SK-N-SH (cell line): ENCODE measurements around the gene EGFLAM. TPM values are rescaled to one million over a fixed set of nuclear protein-coding genes. Genes with fewer than 3 reads are reported as not detected.

Experiments used
- CTCF ChIA-PET: fragments of 300-600, 350-600 bp; formaldehyde crosslinking; extraction: SDS; loops from one replicate; lab custom pipeline; 2021; lab: Yijun Ruan, JAX
- POLR2A ChIA-PET: fragments of 350-600 bp; sonication (Branson Sonifier 250); formaldehyde crosslinking; extraction: SDS; loops from one replicate; lab custom pipeline; 2020; ENCODE audit warnings: antibody characterized with exemption, inconsistent platforms; lab: Yijun Ruan, JAX
- DNase-seq: peaks from one replicate; pipeline ENCODE4 v3.0.0; 2012
- H2AFZ ChIP-seq: fragments of 200-600 bp; sonication (generic); 2 replicates; pipeline ENCODE4 v1.8.1; 2016; ENCODE audit warnings: antibody characterized with exemption, mild to moderate bottlenecking, low read depth
- H3F3A ChIP-seq: fragments of 200-600 bp; sonication (generic); replicated peaks from 2 replicates; pipeline ENCODE3; 2016; ENCODE audit warnings: antibody characterized with exemption, mild to moderate bottlenecking; ENCODE audit not compliant: insufficient read depth
- H3K27ac ChIP-seq, 2 experiments: fragments of 200-500 bp in 1 of 2; fragments of 200-600 bp in 1 of 2; sonication (Bioruptor generic) in 1 of 2; sonication (generic), shearing (Covaris generic) in 1 of 2; 2 replicates each; pipeline versions ENCODE4 v1.5.1 to v1.6.1; 2014 to 2016; ENCODE audit warnings: low read depth in 2 of 2, inconsistent platforms in 1 of 2, low read length in 1 of 2, mild to moderate bottlenecking in 1 of 2, mixed read lengths in 1 of 2
- H3K27me3 ChIP-seq: fragments of 200-600 bp; sonication (generic), shearing (Covaris generic); 2 replicates; pipeline ENCODE4 v1.6.1; 2016; ENCODE audit warnings: mixed run types; ENCODE audit not compliant: insufficient read depth
- H3K36me3 ChIP-seq, 2 experiments: fragments of 200-500 bp in 1 of 2; fragments of 200-600 bp in 1 of 2; sonication (Bioruptor generic) in 1 of 2; sonication (generic) in 1 of 2; replicated peaks in 1 of 2; 2 replicates each; pipeline versions ENCODE3 to v1.5.1; 2014 to 2016; ENCODE audit warnings: low read length in 1 of 2, mild to moderate bottlenecking in 1 of 2; ENCODE audit not compliant: insufficient read depth in 2 of 2, control insufficient read depth in 1 of 2
- H3K4me1 ChIP-seq, 2 experiments: fragments of 200-500 bp in 1 of 2; fragments of 200-600 bp in 1 of 2; sonication (Bioruptor generic) in 1 of 2; sonication (generic), shearing (Covaris generic) in 1 of 2; 2 replicates each; pipeline versions ENCODE4 v1.5.1 to v1.6.1; 2014 to 2016; ENCODE audit warnings: low read depth in 1 of 2, low read length in 1 of 2, mixed run types in 1 of 2; ENCODE audit not compliant: insufficient read depth in 2 of 2, control insufficient read depth in 1 of 2
- H3K4me2 ChIP-seq: fragments of 200-600 bp; sonication (generic), shearing (Covaris generic); 2 replicates; pipeline ENCODE4 v1.6.1; 2017; ENCODE audit warnings: mixed run types
- H3K4me3 ChIP-seq, 2 experiments: fragments of 200-500 bp in 1 of 2; fragments of 200-600 bp in 1 of 2; sonication (Bioruptor generic) in 1 of 2; sonication (generic), shearing (Covaris generic) in 1 of 2; 2 replicates each; pipeline versions ENCODE4 v1.5.1 to v1.8.1; 2014 to 2016; ENCODE audit warnings: low read depth in 2 of 2, inconsistent platforms in 1 of 2, low read length in 1 of 2, mild to moderate bottlenecking in 1 of 2, mixed read lengths in 1 of 2, moderate library complexity in 1 of 2
- H3K79me2 ChIP-seq: fragments of 200-600 bp; sonication (generic); 2 replicates; pipeline ENCODE4 v1.8.1; 2017; ENCODE audit warnings: mild to moderate bottlenecking; ENCODE audit not compliant: insufficient read depth
- H3K9ac ChIP-seq: fragments of 200-600 bp; sonication (generic); 2 replicates; pipeline ENCODE4 v1.6.1; 2017; ENCODE audit warnings: mixed run types
- H3K9me2 ChIP-seq: fragments of 200-600 bp; sonication (generic); 2 replicates; pipeline ENCODE4 v1.6.1; 2017; ENCODE audit warnings: mixed run types
- H3K9me3 ChIP-seq: fragments of 200-600 bp; sonication (generic); 2 replicates; pipeline ENCODE4 v1.6.1; 2017; ENCODE audit warnings: mixed run types, mild to moderate bottlenecking, moderate library complexity
- H4K20me1 ChIP-seq: fragments of 200-600 bp; sonication (generic); 2 replicates; pipeline ENCODE4 v1.6.1; 2017; ENCODE audit warnings: mild to moderate bottlenecking, mixed run types; ENCODE audit not compliant: insufficient read depth
- ELF1 ChIP-seq: IDR thresholded peaks from 2 replicates; pipeline ENCODE4 v1.4.0; 2012
- EP300 ChIP-seq, 2 experiments: IDR thresholded peaks; 2 replicates each; pipeline versions ENCODE4 v1.4.0 to v1.6.1; 2012; ENCODE audit warnings: borderline replicate concordance in 1 of 2, low read depth in 1 of 2, low read length in 1 of 2
- EZH2phosphoT487 ChIP-seq: fragments of 200-600 bp; sonication (generic); IDR thresholded peaks from 2 replicates; pipeline ENCODE4 v1.6.1; 2017; ENCODE audit warnings: low read depth, mixed run types, mild to moderate bottlenecking, antibody characterized with exemption, moderate library complexity, borderline replicate concordance
- FOSL2 ChIP-seq: IDR thresholded peaks from 2 replicates; pipeline ENCODE4 v1.4.0; 2012; ENCODE audit warnings: low read depth, mild to moderate bottlenecking, moderate library complexity, borderline replicate concordance
- FOXJ3 ChIP-seq: sonication (generic); formaldehyde crosslinking; IDR thresholded peaks from 2 replicates; pipeline ENCODE4 v1.5.1; 2020; ENCODE audit warnings: mild to moderate bottlenecking, missing genetic modification reagents
- FOXM1 ChIP-seq: IDR thresholded peaks from 2 replicates; pipeline ENCODE4 v1.4.0; 2012; ENCODE audit warnings: low read depth, mild to moderate bottlenecking
- GABPA ChIP-seq: IDR thresholded peaks from 2 replicates; pipeline ENCODE4 v1.4.0; 2012; ENCODE audit warnings: low read depth, mild to moderate bottlenecking
- GATA2 ChIP-seq: sonication (generic); formaldehyde crosslinking; IDR thresholded peaks from 2 replicates; pipeline ENCODE4 v1.5.0; 2020; ENCODE audit warnings: mild to moderate bottlenecking, missing genetic modification reagents
- MEF2A ChIP-seq: IDR thresholded peaks from 2 replicates; pipeline ENCODE4 v1.4.0; 2012; ENCODE audit warnings: low read depth, borderline replicate concordance
- MXI1 ChIP-seq: IDR thresholded peaks from 2 replicates; pipeline ENCODE4 v1.6.1; 2012; ENCODE audit warnings: mild to moderate bottlenecking, low read depth, low read length, improper control_type of control experiment
- NFIC ChIP-seq: IDR thresholded peaks from 2 replicates; pipeline ENCODE4 v1.4.0; 2012; ENCODE audit warnings: borderline replicate concordance
- POLR2AphosphoS5 ChIP-seq: IDR thresholded peaks from 2 replicates; pipeline ENCODE4 v1.6.1; 2012; ENCODE audit warnings: low read depth, low read length
- RAD21 ChIP-seq: IDR thresholded peaks from 2 replicates; pipeline ENCODE4 v1.6.1; 2012; ENCODE audit warnings: mild to moderate bottlenecking, low read length
- RFX5 ChIP-seq: IDR thresholded peaks from 2 replicates; pipeline ENCODE4 v1.6.1; 2012; ENCODE audit warnings: mild to moderate bottlenecking, improper control_type of control experiment, low read length
- RXRA ChIP-seq: IDR thresholded peaks from 2 replicates; pipeline ENCODE4 v1.4.0; 2012; ENCODE audit warnings: low read depth, mild to moderate bottlenecking, borderline replicate concordance
- SMC3 ChIP-seq: IDR thresholded peaks from 2 replicates; pipeline ENCODE4 v1.6.1; 2012; ENCODE audit warnings: low read depth, low read length, improper control_type of control experiment
- TEAD4 ChIP-seq: IDR thresholded peaks from 2 replicates; pipeline ENCODE4 v1.4.0; 2012; ENCODE audit warnings: mild to moderate bottlenecking, borderline replicate concordance; ENCODE audit not compliant: insufficient read depth
- WGBS: methylation state at CpG from one replicate; pipeline ENCODE4 v1.1.6; 2017; ENCODE audit warnings: low lambda C conversion rate; 5-methylcytosine and 5-hydroxymethylcytosine counted together
- polyA plus RNA-seq, 3 experiments: library from polyadenylated mRNA; depleted of rRNA; stranded (reverse); fragments of >200 nt; gene quantifications; 2 replicates each; pipeline ENCODE4 v1.2.3, GENCODE V29; 2012
- TF ChIP-seq, protein P1 (sequence below): IDR thresholded peaks from 2 replicates; pipeline ENCODE4 v1.4.0; 2012; ENCODE audit warnings: low read depth
- TF ChIP-seq, protein P2 (sequence below): fragments of 200-600 bp; sonication (generic); IDR thresholded peaks from 2 replicates; pipeline ENCODE4 v1.6.1; 2017; ENCODE audit warnings: antibody characterized with exemption, mild to moderate bottlenecking, moderate library complexity
- TF ChIP-seq, protein P3 (sequence below): IDR thresholded peaks from 2 replicates; pipeline ENCODE4 v1.4.0; 2012; ENCODE audit warnings: low read depth, borderline replicate concordance
- TF ChIP-seq, protein P4 (sequence below): IDR thresholded peaks from 2 replicates; pipeline ENCODE4; 2012
- TF ChIP-seq, protein P5 (sequence below): fragments of 150-350 bp; IDR thresholded peaks from 2 replicates; pipeline ENCODE4 v1.6.1; 2017; ENCODE audit warnings: antibody characterized with exemption, low read length, low read depth, borderline replicate concordance
- TF ChIP-seq, protein P6 (sequence below): fragments of 150-350 bp; IDR thresholded peaks from 2 replicates; pipeline ENCODE4 v1.6.1; 2016; ENCODE audit warnings: mild to moderate bottlenecking, low read depth, low read length

Gene EGFLAM
- polyA plus RNA-seq, 1 of the 3 experiments (the other 2 are of a cell fraction): 0.05 TPM

DNA sequence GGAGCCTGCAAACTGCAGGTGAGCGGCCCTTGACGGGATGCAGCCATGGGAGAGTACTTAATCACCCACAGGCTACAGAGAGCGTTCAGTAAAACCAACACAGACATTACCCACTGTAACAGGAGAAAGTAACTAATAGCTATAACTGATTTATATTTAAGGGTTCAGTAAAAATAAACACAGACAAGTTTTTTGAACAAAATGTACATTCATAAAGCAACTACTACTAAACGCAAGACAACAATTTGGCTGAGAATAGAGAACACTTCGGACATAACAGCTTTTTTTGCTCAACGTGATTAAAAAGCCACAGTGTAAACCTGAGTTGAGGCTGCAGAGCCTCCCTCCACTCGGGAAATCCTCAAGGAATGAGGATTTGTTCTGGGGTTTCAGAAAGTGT lies 236.4 kb downstream of the EGFLAM start (continued):
- TF ChIP-seq, protein P1, sequence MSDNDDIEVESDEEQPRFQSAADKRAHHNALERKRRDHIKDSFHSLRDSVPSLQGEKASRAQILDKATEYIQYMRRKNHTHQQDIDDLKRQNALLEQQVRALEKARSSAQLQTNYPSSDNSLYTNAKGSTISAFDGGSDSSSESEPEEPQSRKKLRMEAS: no peak

DNA sequence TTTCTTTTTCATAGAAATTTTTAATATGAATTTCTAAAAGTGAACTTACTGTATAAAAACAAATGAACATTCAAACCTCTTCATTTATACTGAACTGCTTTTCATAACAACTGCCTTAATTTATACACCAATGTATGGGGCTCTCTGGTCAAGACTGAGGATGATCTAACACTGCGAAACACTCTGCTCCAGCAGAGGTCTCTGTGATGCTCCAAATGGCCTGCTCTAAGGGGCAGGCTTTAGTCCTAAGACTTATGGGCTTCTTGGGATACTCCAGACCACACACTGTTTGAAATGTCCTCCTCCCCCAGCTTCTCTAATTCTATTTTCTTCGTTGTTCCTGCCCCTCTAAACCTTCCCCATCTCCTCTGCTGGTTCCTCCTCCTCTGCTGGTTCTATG lies 239.6 kb downstream of the EGFLAM start:
- H3K4me3 ChIP-seq: no peak overlapping the region
- no peak overlapping the region for H3K27ac ChIP-seq
- H3K36me3 ChIP-seq: peaks cover 5 to 12% of the 10 kb centered on the region in 2 experiments
- H3K4me1 ChIP-seq: peaks cover 0 to 5% of the 10 kb centered on the region in 2 experiments; a peak in 1 of 4 replicates
- no peak overlapping the region for H3K4me2 ChIP-seq
- no peaks in the 10 kb centered on the region for H3K9me2 ChIP-seq
- no peaks in the 10 kb centered on the region for H3K9me3 ChIP-seq
- WGBS: 72% methylated on average over 2 of the region's 2 CpGs
- CTCF ChIA-PET: no interaction called here
- H3F3A ChIP-seq: no peaks in the 10 kb centered on the region
- no peaks in the 10 kb centered on the region for H3K79me2 ChIP-seq
- no peak for DNase-seq
- no peak overlapping the region for H3K9ac ChIP-seq
- POLR2A ChIA-PET: no interaction called here
- TF ChIP-seq RAD21 (peak; percentile 42), FOXJ3 (CRISPR knock-in tag) (no peak), RFX5 (no peak), FOSL2 (no peak), NFIC (no peak), MEF2A (no peak), EZH2phosphoT487 (no peak), TEAD4 (no peak), RXRA (no peak), GABPA (no peak), FOXM1 (no peak), POLR2AphosphoS5 (no peak), SMC3 (peak; percentile 26; the same call in 1 of the 2 replicates), ELF1 (no peak), GATA2 (CRISPR knock-in tag) (no peak), EP300 (IDR thresholded peaks at IDR 0.05; ENCODE audit: borderline replicate concordance in 1 of 2, low read depth in 1 of 2, low read length in 1 of 2) (no peak), MXI1 (no peak)
- TF ChIP-seq, protein P2, sequence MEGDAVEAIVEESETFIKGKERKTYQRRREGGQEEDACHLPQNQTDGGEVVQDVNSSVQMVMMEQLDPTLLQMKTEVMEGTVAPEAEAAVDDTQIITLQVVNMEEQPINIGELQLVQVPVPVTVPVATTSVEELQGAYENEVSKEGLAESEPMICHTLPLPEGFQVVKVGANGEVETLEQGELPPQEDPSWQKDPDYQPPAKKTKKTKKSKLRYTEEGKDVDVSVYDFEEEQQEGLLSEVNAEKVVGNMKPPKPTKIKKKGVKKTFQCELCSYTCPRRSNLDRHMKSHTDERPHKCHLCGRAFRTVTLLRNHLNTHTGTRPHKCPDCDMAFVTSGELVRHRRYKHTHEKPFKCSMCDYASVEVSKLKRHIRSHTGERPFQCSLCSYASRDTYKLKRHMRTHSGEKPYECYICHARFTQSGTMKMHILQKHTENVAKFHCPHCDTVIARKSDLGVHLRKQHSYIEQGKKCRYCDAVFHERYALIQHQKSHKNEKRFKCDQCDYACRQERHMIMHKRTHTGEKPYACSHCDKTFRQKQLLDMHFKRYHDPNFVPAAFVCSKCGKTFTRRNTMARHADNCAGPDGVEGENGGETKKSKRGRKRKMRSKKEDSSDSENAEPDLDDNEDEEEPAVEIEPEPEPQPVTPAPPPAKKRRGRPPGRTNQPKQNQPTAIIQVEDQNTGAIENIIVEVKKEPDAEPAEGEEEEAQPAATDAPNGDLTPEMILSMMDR: peak; percentile 20; the same call in 1 of the 2 replicates
- TF ChIP-seq, protein P3, sequence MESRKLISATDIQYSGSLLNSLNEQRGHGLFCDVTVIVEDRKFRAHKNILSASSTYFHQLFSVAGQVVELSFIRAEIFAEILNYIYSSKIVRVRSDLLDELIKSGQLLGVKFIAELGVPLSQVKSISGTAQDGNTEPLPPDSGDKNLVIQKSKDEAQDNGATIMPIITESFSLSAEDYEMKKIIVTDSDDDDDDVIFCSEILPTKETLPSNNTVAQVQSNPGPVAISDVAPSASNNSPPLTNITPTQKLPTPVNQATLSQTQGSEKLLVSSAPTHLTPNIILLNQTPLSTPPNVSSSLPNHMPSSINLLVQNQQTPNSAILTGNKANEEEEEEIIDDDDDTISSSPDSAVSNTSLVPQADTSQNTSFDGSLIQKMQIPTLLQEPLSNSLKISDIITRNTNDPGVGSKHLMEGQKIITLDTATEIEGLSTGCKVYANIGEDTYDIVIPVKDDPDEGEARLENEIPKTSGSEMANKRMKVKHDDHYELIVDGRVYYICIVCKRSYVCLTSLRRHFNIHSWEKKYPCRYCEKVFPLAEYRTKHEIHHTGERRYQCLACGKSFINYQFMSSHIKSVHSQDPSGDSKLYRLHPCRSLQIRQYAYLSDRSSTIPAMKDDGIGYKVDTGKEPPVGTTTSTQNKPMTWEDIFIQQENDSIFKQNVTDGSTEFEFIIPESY: no peak
- TF ChIP-seq, protein P4, sequence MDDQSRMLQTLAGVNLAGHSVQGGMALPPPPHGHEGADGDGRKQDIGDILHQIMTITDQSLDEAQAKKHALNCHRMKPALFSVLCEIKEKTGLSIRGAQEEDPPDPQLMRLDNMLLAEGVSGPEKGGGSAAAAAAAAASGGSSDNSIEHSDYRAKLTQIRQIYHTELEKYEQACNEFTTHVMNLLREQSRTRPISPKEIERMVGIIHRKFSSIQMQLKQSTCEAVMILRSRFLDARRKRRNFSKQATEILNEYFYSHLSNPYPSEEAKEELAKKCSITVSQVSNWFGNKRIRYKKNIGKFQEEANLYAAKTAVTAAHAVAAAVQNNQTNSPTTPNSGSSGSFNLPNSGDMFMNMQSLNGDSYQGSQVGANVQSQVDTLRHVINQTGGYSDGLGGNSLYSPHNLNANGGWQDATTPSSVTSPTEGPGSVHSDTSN: no peak
- TF ChIP-seq, protein P5, sequence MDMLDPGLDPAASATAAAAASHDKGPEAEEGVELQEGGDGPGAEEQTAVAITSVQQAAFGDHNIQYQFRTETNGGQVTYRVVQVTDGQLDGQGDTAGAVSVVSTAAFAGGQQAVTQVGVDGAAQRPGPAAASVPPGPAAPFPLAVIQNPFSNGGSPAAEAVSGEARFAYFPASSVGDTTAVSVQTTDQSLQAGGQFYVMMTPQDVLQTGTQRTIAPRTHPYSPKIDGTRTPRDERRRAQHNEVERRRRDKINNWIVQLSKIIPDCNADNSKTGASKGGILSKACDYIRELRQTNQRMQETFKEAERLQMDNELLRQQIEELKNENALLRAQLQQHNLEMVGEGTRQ: no peak
- TF ChIP-seq, protein P6, sequence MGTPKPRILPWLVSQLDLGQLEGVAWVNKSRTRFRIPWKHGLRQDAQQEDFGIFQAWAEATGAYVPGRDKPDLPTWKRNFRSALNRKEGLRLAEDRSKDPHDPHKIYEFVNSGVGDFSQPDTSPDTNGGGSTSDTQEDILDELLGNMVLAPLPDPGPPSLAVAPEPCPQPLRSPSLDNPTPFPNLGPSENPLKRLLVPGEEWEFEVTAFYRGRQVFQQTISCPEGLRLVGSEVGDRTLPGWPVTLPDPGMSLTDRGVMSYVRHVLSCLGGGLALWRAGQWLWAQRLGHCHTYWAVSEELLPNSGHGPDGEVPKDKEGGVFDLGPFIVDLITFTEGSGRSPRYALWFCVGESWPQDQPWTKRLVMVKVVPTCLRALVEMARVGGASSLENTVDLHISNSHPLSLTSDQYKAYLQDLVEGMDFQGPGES: no peak
- H2AFZ ChIP-seq: no peak overlapping the region
- H3K27me3 ChIP-seq: no peaks in the 10 kb centered on the region
- H4K20me1 ChIP-seq: no peaks in the 10 kb centered on the region
